ENCODE data around the gene SCGB1D1.
A peak's percentile ranks its signal among the peaks of the same experiment; 100 is the strongest.
"Not testable (repeated sequence)": the region's sequence is repeated elsewhere in the genome, so short reads cannot be mapped to it uniquely, and the experiment has no call there.

SCGB1D1 gene

GRCh38 chr11:62166371-62166770, 23.6 kb upstream of the SCGB1D1 start:
- no peak for DNase-seq (ENCODE audit: low spot score)

- DNase-seq (ENCODE audit: low spot score), result no peak
These were observed 20.6 kb upstream of the SCGB1D1 start for GRCh38 chr11:62169448-62169847.

GRCh38 chr11:62169935-62170334, 20.1 kb upstream of the SCGB1D1 start:
- DNase-seq (ENCODE audit: low spot score), result no peak

- DNase-seq (ENCODE audit: low spot score), result peak; percentile 77
These were observed 18.7 kb upstream of the SCGB1D1 start for GRCh38 chr11:62171261-62171723.

- no peak for DNase-seq (ENCODE audit: low spot score)
These were observed 17.7 kb upstream of the SCGB1D1 start for GRCh38 chr11:62172294-62172693.

- DNase-seq (ENCODE audit: low spot score), result no peak
These were observed 13.2 kb upstream of the SCGB1D1 start for GRCh38 chr11:62176766-62177165.

GRCh38 chr11:62179995-62180394, 10.0 kb upstream of the SCGB1D1 start:
- no peak for DNase-seq (ENCODE audit: low spot score)

- DNase-seq (ENCODE audit: low spot score), result no peak
These were observed 8.9 kb upstream of the SCGB1D1 start for GRCh38 chr11:62181097-62181496.

GRCh38 chr11:62182147-62182891, 7.7 kb upstream of the SCGB1D1 start:
- peak; percentile 12 for DNase-seq (ENCODE audit: low spot score)

GRCh38 chr11:62186195-62186594, 3.8 kb upstream of the SCGB1D1 start:
- no peak for DNase-seq (ENCODE audit: low spot score)

GRCh38 chr11:62193952-62194351, 3.9 kb downstream of the SCGB1D1 start:
- DNase-seq (ENCODE audit: low spot score), result no peak

- not testable (repeated sequence) for DNase-seq (ENCODE audit: low spot score)
These were observed 5.0 kb downstream of the SCGB1D1 start for GRCh38 chr11:62195010-62195409.

- no peak for DNase-seq (ENCODE audit: low spot score)
These were observed 5.9 kb downstream of the SCGB1D1 start for GRCh38 chr11:62195945-62196344.

- not testable (repeated sequence) for DNase-seq (ENCODE audit: low spot score)
These were observed 7.4 kb downstream of the SCGB1D1 start for GRCh38 chr11:62197400-62197799.

- peak; percentile 22 for DNase-seq (ENCODE audit: low spot score)
These were observed 11.4 kb downstream of the SCGB1D1 start for GRCh38 chr11:62201376-62201775.

- DNase-seq (ENCODE audit: low spot score), result no peak
These were observed 12.9 kb downstream of the SCGB1D1 start for GRCh38 chr11:62202910-62203309.

GRCh38 chr11:62204430-62204829, 14.4 kb downstream of the SCGB1D1 start:
- no peak for DNase-seq (ENCODE audit: low spot score)

- DNase-seq (ENCODE audit: low spot score), result no peak
These were observed 15.4 kb downstream of the SCGB1D1 start for GRCh38 chr11:62205441-62205840.

- DNase-seq (ENCODE audit: low spot score), result not testable (repeated sequence)
These were observed 16.5 kb downstream of the SCGB1D1 start for GRCh38 chr11:62206276-62207066.

- no peak for DNase-seq (ENCODE audit: low spot score)
These were observed 18.7 kb downstream of the SCGB1D1 start for GRCh38 chr11:62208785-62209144.

GRCh38 chr11:62217191-62217748, 27.3 kb downstream of the SCGB1D1 start:
- DNase-seq (ENCODE audit: low spot score), result peak; percentile 29

- no peak for DNase-seq (ENCODE audit: low spot score)
These were observed 31.5 kb downstream of the SCGB1D1 start for GRCh38 chr11:62221498-62221897.

- peak; percentile 5 for DNase-seq (ENCODE audit: low spot score)
These were observed 33.1 kb downstream of the SCGB1D1 start for GRCh38 chr11:62223095-62223494.

Measured in LoVo (cell line).